GM18907 (cell line): ENCODE results near the gene SIAH1.
A peak's percentile ranks its signal among the peaks of the same experiment; 100 is the strongest.
"Not testable (repeated sequence)": the region's sequence is repeated elsewhere in the genome, so short reads cannot be mapped to it uniquely, and the experiment has no call there.

Source experiments
- ATAC-seq: cut with Tn5 transposase; IDR thresholded peaks from one replicate; pipeline ENCODE4 v1.9.1; 2021; ENCODE audit warnings: mild to moderate bottlenecking, moderate library complexity; ENCODE audit not compliant: unreplicated experiment

The SIAH1 gene

DNA sequence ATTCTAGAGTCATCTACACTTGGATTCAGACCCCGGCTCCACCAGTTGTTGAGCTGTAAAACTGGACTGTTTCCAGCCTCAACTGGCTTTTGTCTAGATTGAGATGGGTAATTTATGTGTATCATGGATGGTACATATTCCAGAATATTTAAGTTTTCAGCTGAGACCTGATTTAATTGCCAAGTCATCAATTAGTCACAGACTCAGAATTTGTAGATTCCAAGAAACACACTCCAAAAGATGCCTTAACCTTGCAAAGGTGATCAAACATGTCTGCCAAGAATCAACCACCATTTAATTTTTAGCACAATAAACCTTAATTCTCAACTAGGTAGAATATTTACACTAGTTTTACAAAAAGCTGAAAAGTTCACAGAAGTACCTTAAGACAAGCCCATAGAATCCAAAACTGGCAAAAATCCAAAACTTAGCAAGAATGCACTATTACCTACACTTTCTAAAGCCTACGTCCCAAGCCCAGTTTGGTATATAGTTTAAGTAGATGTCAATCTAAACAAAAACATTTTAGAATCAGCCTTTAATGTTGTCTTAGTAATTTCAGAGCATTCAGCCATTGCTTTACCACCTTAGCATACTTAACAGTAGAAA is 17.7 kb downstream of the SIAH1 start:
- no peak for ATAC-seq

GRCh38 chr16:48366165-48367093 is 18.8 kb downstream of the SIAH1 start:
- ATAC-seq = peak; percentile 70

- ATAC-seq = peak; percentile 93
Measured at GRCh38 chr16:48365601-48366164, 19.5 kb downstream of the SIAH1 start.

- ATAC-seq = no peak
Measured at GRCh38 chr16:48365025-48365600, 20.1 kb downstream of the SIAH1 start.

DNA sequence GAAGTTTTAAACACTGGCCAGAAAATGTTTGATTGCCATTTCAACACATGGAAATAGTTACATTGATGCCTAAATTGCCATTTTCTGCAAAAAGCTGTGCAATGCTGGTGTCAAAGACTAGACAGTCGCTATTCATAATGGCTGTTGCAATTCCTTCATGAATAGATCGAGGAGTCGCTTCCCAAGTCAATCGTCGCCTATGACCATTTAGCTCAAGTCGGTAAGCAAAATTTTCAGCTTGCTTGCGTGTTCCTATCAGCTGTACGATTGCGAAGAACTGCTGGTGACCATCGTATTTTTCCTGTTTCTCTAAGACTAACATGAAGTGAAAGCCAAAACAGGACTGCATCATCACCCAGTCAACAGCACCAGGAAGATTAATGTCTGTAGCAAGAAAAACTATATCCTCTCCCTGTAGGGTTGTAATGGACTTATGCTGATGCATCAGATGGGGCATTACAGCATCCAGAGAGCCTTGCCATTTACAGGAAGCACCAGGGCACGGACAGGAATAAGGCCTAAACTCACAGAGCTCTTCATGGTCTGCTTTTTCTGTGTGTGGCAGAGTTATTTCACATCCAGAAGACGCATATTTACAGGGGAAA is 23.6 kb downstream of the SIAH1 start:
- no peak for ATAC-seq

GRCh38 chr16:48361012-48361411 is 24.2 kb downstream of the SIAH1 start:
- ATAC-seq = no peak

GRCh38 chr16:48359983-48360382 is 25.2 kb downstream of the SIAH1 start:
- no peak for ATAC-seq

DNA sequence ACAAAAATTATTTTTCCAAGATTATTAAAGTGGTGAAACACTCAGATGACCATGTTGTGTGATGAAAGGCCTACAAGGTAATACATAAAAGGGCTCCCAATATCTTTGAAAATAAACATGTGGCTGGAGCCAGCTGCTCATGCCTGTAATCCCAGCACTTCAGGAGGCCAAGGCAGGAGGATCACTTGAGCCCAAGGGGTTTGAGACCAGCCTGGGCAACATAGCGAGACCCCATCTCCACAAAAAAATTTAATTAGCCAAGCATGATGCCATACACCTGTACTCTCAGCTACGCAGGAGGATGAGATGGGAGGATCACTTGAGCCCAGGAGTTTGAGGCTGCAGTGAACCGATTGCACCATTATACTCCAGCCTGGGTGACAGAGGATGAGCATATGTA is 26.8 kb downstream of the SIAH1 start:
- ATAC-seq = no peak

GRCh38 chr16:48356633-48357376 is 28.4 kb downstream of the SIAH1 start:
- ATAC-seq = no peak

DNA sequence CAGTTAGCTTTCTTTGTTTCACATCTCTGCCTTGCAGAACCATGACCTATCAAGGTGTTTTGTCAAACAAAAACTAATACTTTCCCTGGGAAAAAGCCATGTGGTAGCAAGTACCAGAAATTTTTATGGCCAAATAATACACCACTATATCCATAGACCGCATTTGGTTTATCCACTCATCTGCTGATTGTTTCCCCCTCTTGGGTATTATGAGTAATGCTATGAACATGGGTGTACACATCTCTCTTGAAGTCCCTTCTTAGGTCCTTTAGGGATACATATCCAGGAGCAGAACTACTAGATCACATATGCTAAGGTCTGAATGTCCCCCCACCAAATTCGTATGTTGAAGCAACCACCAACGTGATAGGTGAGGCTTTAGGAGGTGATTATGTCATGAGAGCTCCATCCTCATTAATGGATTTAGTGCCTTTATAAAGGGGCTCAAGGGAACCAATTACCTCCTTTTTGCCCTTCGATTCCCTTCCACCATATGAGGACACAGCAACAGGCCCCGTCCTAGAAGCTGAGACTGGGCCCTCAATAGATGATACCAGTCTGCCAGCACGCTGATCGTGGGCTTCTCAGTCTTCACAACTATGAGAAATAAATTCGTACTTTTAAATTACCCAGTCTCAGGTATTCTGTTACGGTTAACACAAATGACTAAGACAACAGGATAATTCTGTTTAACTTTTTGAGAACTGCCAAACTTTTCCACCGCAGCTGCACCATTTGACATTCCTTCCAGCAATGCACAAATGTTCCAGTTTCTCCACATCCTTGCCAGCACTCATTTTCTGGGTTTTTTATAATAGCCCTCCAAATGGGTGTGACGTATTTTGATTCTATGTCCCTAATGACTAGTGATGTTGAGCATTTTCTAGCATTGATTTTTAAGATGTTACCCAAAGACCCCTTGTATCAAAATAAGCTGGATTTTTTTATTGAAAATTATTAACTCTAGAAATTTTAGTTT is 30.0 kb downstream of the SIAH1 start:
- no peak for ATAC-seq

GRCh38 chr16:48354385-48354784 is 30.8 kb downstream of the SIAH1 start:
- not testable (repeated sequence) for ATAC-seq

DNA sequence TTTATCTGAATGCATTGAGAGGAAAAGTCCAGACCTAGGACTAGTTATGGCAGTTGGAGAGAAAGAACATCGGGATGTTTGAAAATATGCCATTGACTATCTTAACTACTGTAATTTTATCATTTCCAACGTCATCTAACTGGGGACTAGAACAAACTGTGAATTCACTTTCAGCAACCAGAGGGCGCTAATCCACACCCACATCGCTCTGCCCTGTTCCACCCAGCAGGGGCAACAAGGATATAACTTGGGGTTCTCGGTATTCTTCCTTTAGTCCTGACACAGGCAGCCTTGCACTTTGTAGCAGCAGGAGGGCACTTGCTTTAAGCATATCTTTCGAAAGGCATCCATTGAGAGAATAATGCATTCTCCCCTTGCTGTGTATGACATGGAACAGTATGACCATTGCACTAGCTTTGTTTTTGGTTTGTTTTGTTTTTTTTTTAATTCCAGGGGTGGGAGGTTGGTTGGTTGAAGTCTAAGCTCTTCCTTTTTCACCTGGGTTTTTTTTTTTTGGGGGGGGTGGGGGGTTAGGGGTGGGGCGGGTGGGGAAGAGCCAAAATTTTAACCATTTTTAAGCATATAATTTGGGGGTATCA is 31.5 kb downstream of the SIAH1 start:
- ATAC-seq = peak; percentile 85

GRCh38 chr16:48352648-48353390 is 32.4 kb downstream of the SIAH1 start:
- no peak for ATAC-seq

DNA sequence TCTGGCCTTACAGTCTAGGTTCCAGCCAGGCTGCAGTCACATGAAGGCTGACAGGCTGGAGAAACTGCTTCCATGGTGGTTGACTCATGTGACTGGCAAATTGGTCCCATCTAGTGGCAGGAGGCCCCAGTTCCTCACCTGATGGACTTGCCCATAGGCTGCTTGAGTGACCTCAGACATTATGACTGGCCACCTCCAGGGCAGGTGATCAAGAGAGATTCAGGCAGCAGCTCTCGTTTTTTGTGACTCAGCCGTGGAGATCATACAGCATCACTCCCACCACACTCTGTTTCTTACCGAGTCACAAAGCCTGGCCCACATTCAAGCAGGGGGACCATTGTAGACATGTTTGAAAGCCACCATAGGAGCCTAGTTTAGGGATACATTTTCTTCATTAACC is 34.5 kb downstream of the SIAH1 start:
- ATAC-seq = no peak

- no peak for ATAC-seq
Measured at GRCh38 chr16:48347980-48348379, 37.2 kb downstream of the SIAH1 start.

DNA sequence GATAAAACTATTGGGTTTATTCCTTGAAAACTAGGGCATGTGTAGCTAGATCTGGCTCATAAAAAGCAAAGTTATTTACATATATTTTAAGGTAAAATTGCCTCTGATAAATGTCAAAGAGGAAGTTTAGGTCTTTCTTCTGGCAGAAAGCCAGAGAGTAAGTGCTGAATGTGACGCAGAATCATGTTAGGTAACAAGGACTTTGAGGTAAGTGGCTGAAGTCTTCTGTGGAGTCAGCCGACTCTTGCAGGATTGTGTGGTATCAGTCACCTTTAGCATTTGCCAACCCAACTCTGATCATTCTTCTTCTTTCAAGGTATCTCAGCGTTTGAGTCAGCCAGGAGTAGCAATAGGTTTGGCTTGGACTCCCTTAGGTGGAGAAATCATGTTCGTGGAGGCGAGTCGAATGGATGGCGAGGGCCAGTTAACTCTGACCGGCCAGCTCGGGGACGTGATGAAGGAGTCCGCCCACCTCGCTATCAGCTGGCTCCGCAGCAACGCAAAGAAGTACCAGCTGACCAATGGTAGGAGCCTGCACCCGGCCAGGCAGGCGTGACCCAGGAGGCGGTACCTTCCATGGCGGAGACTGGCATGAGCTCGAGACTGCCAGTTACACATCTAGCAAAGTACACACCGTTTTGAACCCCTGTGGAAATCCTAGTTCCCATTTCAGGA is 37.9 kb downstream of the SIAH1 start:
- ATAC-seq = no peak

DNA sequence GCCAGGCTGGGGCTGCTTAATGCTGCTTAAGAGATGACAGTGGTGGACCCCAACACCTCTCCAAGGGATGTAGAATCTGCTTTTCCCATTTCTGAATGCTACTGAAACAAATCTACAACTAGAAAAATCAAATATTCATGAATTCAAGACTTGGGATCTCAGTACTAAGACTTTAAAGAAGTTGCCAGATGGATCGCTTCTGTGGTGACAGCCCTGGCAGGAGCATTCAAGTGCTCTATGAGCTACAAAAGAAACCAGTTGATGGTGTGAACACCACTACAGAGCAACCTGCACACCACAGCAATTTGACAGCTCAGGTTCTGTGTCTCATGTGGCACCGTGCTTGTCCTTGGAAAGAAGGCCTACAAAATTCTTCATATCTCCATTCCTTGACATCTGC is 42.6 kb downstream of the SIAH1 start:
- no peak for ATAC-seq

DNA sequence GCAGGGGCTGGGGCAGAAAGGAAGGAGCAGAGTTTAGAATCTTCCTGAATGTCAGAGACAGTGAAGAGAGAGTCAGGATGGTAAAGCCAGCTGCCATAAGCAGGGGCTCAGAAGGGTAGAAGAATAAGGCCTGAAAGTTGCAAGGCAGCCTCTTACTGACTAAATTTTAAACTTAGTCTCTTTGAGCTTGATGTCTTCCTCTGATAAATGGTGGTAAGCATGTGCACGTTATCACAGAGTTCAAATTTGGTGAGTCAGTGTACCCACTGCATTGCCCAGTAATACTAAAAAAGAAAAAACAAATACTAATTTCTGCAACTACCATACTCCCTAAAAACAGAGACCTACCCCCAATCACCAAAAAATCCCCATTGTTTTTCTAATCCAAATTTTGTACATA is 45.2 kb downstream of the SIAH1 start:
- ATAC-seq = no peak
